Type B pancreatic cell (in vitro differentiated cells): ENCODE measurements around the gene CES3. TPM values are rescaled to one million over a fixed set of nuclear protein-coding genes. Genes with fewer than 3 reads are reported as not detected.

ENCODE experiments used
- DNase-seq: peaks from one replicate; pipeline ENCODE4 v3.0.0; 2021; ENCODE audit warnings: mixed read lengths; ENCODE audit not compliant: unreplicated experiment; ENCODE audit errors: extremely low spot score
- H3K27ac Mint-ChIP-seq: 2 replicates; pipeline ENCODE4 v1.8.0; 2021; ENCODE audit warnings: mild to moderate bottlenecking, mixed read lengths
- H3K27me3 Mint-ChIP-seq: 2 replicates; pipeline ENCODE4 v1.8.0; 2021; ENCODE audit warnings: mixed read lengths
- H3K36me3 Mint-ChIP-seq: 2 replicates; pipeline ENCODE4 v1.8.0; 2021; ENCODE audit warnings: mixed read lengths
- H3K4me1 Mint-ChIP-seq: one replicate; pipeline ENCODE4 v1.8.0; 2021; ENCODE audit warnings: mixed read lengths; ENCODE audit not compliant: unreplicated experiment
- H3K4me3 Mint-ChIP-seq: 2 replicates; pipeline ENCODE4 v1.8.0; 2021; ENCODE audit warnings: mild to moderate bottlenecking, mixed read lengths
- H3K9me3 Mint-ChIP-seq: 2 replicates; pipeline ENCODE4 v1.8.0; 2021; ENCODE audit warnings: mixed read lengths
- total RNA-seq: library from RNA; stranded (reverse); gene quantifications from 2 replicates; pipeline ENCODE4 v1.2.1, GENCODE V29; 2021; ENCODE audit warnings: low replicate concordance
- TF ChIP-seq, protein P1 (sequence below): fragments of 200-600 bp; sonication (generic); conservative IDR thresholded peaks from 2 replicates; pipeline ENCODE4 v1.5.0; 2021; ENCODE audit warnings: antibody characterized with exemption, mild to moderate bottlenecking

Gene CES3
- total RNA-seq, 1 donor from 2014 or later = 1.1 TPM

DNA sequence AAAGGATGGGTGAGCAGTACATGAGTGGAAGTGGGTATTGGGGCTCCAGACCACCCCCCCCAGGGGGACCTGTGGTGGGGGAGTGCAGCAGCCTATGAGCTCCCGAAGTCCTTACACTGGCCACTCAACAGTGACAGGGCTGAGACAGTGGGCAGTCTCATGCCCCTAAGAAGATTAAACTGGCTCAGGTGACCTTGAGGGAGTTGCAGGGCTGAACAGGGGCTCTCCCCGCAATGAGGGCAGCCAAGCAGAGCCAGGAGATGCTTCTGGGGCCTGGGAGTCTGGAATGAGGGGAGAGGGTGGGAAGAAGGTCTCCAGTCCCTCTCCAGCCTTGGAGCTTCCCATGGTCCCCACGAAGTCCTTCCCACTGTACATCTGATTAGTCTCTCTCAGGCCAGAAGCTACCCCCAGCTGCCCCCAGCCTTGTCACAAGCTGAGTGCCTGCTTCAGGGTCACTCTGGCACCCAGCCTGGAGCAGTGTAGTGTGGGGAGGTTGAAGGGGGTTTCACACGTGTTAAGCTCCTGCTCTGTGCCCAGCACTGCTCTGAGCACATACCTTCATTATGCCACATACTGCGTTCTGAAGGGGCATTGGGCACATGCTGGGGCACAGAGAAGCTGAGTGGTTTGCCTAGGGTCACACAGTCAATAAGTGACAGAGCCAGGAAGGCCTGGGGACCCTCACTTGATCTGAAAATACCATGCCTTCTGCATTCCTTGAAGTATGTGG, 41.3 kb upstream of the CES3 start:
- peaks cover 59% of the 10 kb centered on the region for H3K27me3 Mint-ChIP-seq
- no peaks in the 10 kb centered on the region for H3K4me1 Mint-ChIP-seq
- H3K4me3 Mint-ChIP-seq = no peak overlapping the region
- no peak for DNase-seq
- H3K36me3 Mint-ChIP-seq = peaks cover 3% of the 10 kb centered on the region
- no peaks in the 10 kb centered on the region for H3K9me3 Mint-ChIP-seq
- TF ChIP-seq, protein P1, sequence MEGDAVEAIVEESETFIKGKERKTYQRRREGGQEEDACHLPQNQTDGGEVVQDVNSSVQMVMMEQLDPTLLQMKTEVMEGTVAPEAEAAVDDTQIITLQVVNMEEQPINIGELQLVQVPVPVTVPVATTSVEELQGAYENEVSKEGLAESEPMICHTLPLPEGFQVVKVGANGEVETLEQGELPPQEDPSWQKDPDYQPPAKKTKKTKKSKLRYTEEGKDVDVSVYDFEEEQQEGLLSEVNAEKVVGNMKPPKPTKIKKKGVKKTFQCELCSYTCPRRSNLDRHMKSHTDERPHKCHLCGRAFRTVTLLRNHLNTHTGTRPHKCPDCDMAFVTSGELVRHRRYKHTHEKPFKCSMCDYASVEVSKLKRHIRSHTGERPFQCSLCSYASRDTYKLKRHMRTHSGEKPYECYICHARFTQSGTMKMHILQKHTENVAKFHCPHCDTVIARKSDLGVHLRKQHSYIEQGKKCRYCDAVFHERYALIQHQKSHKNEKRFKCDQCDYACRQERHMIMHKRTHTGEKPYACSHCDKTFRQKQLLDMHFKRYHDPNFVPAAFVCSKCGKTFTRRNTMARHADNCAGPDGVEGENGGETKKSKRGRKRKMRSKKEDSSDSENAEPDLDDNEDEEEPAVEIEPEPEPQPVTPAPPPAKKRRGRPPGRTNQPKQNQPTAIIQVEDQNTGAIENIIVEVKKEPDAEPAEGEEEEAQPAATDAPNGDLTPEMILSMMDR = no peak
- H3K27ac Mint-ChIP-seq = no peak overlapping the region

DNA sequence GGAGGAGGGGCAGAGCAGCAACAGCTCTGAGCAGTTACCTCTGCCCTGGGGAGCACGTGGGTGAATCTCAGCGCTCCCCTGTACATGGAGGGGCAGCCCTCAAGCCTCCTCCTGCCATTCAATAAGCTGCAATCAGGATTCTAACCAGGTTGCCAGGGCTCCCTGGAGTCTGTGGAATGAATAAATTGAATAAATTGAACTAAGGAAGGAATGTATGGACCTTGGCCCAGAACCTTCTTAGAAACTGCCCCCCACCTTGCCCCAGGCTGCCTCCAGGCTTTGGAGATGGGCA, 40.8 kb upstream of the CES3 start:
- no peak for DNase-seq
- H3K9me3 Mint-ChIP-seq = no peaks in the 10 kb centered on the region
- TF ChIP-seq, protein P1 = no peak
- no peak overlapping the region for H3K4me3 Mint-ChIP-seq
- peaks cover 3% of the 10 kb centered on the region for H3K36me3 Mint-ChIP-seq
- no peaks in the 10 kb centered on the region for H3K4me1 Mint-ChIP-seq
- H3K27me3 Mint-ChIP-seq = peaks cover 57% of the 10 kb centered on the region
- H3K27ac Mint-ChIP-seq = no peak overlapping the region

DNA sequence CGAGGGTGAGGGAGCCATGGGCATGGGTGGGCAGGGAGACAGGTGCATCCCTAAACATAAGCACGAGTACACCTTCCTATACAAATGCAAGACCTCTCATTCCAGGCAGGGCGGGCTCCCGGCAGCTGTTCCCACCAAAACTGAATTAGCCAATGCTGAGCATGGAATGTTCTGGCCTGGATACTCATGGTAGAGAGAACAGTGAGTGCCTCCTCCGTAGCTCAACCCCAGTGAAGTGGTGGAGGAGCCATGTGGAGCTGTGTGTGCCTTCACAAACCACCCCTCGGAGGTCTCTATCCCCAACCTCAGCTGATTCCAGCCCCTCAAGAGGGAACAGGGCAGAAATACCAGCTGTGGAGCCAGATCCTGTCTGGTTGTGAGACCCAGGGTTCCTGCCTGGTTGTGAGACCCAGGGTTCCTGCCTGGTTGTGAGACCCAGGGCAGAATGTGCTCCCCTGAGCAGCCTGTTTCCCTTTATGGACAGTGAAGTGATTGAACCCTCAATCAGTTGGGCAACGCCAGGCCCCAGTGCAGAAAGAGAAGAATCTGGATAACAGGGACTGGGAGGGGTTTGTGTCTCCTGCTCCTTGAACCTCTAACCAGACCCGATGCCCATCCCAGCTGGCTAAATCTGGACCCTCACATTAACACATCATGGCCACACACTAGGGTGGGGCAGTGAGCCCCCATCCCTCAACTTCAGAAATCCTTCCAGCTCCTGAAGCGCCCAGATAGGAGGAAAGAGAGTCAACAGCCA, 40.0 kb upstream of the CES3 start:
- H3K27me3 Mint-ChIP-seq = peaks cover 63% of the 10 kb centered on the region
- no peaks in the 10 kb centered on the region for H3K9me3 Mint-ChIP-seq
- H3K36me3 Mint-ChIP-seq = peaks cover 3% of the 10 kb centered on the region
- TF ChIP-seq, protein P1 = no peak
- no peak overlapping the region for H3K4me3 Mint-ChIP-seq
- no peaks in the 10 kb centered on the region for H3K4me1 Mint-ChIP-seq
- no peak for DNase-seq
- H3K27ac Mint-ChIP-seq = no peak overlapping the region

DNA sequence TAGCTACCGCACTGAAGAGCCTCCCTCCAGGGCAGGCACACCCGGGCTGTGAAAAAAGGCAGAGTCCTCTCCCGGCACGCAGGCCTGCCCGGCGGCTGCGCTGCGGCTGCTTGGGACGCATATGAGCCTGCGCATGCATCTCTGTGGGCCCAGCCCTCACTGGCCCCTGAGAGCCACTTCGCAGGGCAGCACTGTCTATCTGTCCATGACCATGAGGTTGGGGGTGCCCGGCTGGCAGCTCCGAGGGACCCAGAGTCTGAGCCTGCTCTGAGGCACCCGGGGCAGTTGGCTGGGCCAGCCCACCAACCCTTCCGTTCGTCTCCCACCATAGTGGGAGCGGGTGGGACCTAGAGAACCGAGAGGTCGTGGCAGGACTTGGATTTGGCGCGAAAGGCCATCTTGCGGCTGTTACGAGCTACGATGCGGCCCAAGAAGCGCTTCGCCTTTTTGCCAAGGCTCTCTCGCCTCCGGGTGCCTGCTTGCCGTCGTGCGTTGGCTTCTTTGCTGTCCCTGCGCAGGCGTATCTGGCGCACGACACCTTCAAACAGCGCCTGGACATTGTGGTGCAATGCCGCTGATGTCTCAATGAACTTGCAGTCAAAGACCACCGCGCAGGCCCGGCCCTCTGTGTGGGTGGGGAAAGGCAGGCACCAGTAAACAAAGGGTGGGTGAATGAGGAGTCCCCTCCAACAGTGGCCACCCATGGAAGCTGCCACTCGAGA, 39.2 kb upstream of the CES3 start:
- TF ChIP-seq, protein P1 = no peak
- Mint-ChIP-seq H3K4me3 (no peak overlapping the region), H3K27me3 (peaks cover 64% of the 10 kb centered on the region), H3K9me3 (no peaks in the 10 kb centered on the region), H3K27ac (no peak overlapping the region), H3K4me1 (no peaks in the 10 kb centered on the region), H3K36me3 (peaks cover 3% of the 10 kb centered on the region)
- no peak for DNase-seq

DNA sequence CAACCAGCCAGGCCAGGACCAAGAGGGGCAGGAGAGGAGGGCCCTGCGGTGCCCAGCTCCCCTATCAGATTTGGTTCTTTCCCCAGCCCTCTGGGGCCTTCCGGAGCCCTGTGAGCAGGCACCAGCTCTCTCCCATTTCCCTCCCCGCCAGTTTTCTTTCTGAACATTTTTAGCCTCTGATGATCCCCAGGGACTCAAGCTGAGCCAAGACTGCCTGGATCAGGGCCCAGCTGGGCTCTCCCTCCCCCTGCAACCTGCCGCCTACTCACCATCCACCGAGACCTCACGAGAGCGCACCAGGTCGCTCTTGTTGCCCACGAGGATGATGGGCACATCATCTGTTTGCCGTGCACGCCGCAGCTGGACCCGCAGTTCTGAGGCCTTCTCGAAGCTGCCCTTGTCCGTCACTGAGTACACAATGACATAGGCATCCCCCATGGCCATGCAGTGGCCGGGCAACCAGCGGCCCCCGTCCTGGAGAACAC, 37.8 kb upstream of the CES3 start:
- H3K4me1 Mint-ChIP-seq = no peaks in the 10 kb centered on the region
- DNase-seq = no peak
- TF ChIP-seq, protein P1 = no peak
- H3K36me3 Mint-ChIP-seq = peaks cover 3% of the 10 kb centered on the region
- H3K27me3 Mint-ChIP-seq = peaks cover 69% of the 10 kb centered on the region
- no peak overlapping the region for H3K27ac Mint-ChIP-seq
- no peak overlapping the region for H3K4me3 Mint-ChIP-seq
- no peaks in the 10 kb centered on the region for H3K9me3 Mint-ChIP-seq
